HFFc6 (cell line): ENCODE results near the gene DPM2. TPM values are rescaled to one million over a fixed set of nuclear protein-coding genes. Genes with fewer than 3 reads are reported as not detected.

Source experiments
- DNase-seq: peaks from one replicate; pipeline ENCODE4 v3.0.0-alpha.2; 2018
- H3K27ac Mint-ChIP-seq: 2 replicates; pipeline ENCODE4 v1.8.0; 2020; ENCODE audit warnings: mild to moderate bottlenecking, mixed read lengths
- H3K27me3 Mint-ChIP-seq: 2 replicates; pipeline ENCODE4 v1.8.0; 2021; ENCODE audit warnings: mild to moderate bottlenecking, moderate library complexity, mixed read lengths; ENCODE audit not compliant: insufficient read depth
- H3K36me3 Mint-ChIP-seq: 2 replicates; pipeline ENCODE4 v1.8.0; 2021; ENCODE audit warnings: low read depth, mixed read lengths
- H3K4me1 Mint-ChIP-seq: 2 replicates; pipeline ENCODE4 v1.8.0; 2020; ENCODE audit warnings: low read depth, mixed read lengths
- H3K4me3 Mint-ChIP-seq: 2 replicates; pipeline ENCODE4 v1.8.0; 2020; ENCODE audit warnings: mild to moderate bottlenecking, moderate library complexity, mixed read lengths
- H3K9me3 Mint-ChIP-seq: 2 replicates; pipeline ENCODE4 v1.8.0; 2020; ENCODE audit warnings: mild to moderate bottlenecking, mixed read lengths
- total RNA-seq, 6 experiments: library from RNA; stranded (reverse); fragmentation: NEBNext Ultra II Directional; extraction: Animal tissue kit (Norgen Biotek cat#: 25700); gene quantifications; 2 replicates in 1 of 6; 3 replicates in 5 of 6; pipeline ENCODE4 v1.2.3, GENCODE V29; 2021
- TF ChIP-seq, protein P1 (sequence below): fragments of 200-600 bp; sonication (generic); IDR thresholded peaks from 2 replicates; pipeline ENCODE4 v1.5.0; 2021; ENCODE audit warnings: antibody characterized with exemption, mild to moderate bottlenecking

DPM2 gene
- total RNA-seq, 6 experiments from 2014 or later, result 42.5 to 49.6 (median 47.1) TPM

GRCh38 chr9:127981559-127982121 lies 44.0 kb upstream of the DPM2 start:
- H3K27ac Mint-ChIP-seq, result peak overlapping the region; percentile 94
- H3K4me3 Mint-ChIP-seq, result peak overlapping the region; percentile 91
- peaks cover 33% of the 10 kb centered on the region for H3K4me1 Mint-ChIP-seq
- no peaks in the 10 kb centered on the region for H3K36me3 Mint-ChIP-seq
- H3K27me3 Mint-ChIP-seq, result no peaks in the 10 kb centered on the region; the same call in 1 of the 2 replicates
- DNase-seq, result no peak
- TF ChIP-seq, protein P1, sequence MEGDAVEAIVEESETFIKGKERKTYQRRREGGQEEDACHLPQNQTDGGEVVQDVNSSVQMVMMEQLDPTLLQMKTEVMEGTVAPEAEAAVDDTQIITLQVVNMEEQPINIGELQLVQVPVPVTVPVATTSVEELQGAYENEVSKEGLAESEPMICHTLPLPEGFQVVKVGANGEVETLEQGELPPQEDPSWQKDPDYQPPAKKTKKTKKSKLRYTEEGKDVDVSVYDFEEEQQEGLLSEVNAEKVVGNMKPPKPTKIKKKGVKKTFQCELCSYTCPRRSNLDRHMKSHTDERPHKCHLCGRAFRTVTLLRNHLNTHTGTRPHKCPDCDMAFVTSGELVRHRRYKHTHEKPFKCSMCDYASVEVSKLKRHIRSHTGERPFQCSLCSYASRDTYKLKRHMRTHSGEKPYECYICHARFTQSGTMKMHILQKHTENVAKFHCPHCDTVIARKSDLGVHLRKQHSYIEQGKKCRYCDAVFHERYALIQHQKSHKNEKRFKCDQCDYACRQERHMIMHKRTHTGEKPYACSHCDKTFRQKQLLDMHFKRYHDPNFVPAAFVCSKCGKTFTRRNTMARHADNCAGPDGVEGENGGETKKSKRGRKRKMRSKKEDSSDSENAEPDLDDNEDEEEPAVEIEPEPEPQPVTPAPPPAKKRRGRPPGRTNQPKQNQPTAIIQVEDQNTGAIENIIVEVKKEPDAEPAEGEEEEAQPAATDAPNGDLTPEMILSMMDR, result no peak
- H3K9me3 Mint-ChIP-seq, result no peaks in the 10 kb centered on the region

GRCh38 chr9:127980706-127981558 lies 43.3 kb upstream of the DPM2 start, which contains the start of gene EEIG1:
TSS of gene EEIG1 (minus strand) at chr9:127980989. CDS start at chr9:127980137, 852 bp downstream.
- Mint-ChIP-seq H3K4me1 (peaks cover 33% of the 10 kb centered on the region), H3K4me3 (peak within 1 kb of the TSS; percentile 97), H3K9me3 (no peaks in the 10 kb centered on the region), H3K36me3 (no peaks in the 10 kb centered on the region), H3K27me3 (no peaks in the 10 kb centered on the region; the same call in 1 of the 2 replicates), H3K27ac (peak within 1 kb of the TSS; percentile 94)
- TF ChIP-seq, protein P1, result no peak
- peak; percentile 87 for DNase-seq

GRCh38 chr9:127980060-127980705 lies 42.5 kb upstream of the DPM2 start:
- Mint-ChIP-seq H3K4me1 (peaks cover 40% of the 10 kb centered on the region), H3K9me3 (no peaks in the 10 kb centered on the region), H3K27ac (peak overlapping the region; percentile 82), H3K4me3 (peak overlapping the region; percentile 97), H3K36me3 (no peaks in the 10 kb centered on the region), H3K27me3 (no peaks in the 10 kb centered on the region; the same call in 1 of the 2 replicates)
- TF ChIP-seq, protein P1, result no peak
- DNase-seq, result no peak

DNA sequence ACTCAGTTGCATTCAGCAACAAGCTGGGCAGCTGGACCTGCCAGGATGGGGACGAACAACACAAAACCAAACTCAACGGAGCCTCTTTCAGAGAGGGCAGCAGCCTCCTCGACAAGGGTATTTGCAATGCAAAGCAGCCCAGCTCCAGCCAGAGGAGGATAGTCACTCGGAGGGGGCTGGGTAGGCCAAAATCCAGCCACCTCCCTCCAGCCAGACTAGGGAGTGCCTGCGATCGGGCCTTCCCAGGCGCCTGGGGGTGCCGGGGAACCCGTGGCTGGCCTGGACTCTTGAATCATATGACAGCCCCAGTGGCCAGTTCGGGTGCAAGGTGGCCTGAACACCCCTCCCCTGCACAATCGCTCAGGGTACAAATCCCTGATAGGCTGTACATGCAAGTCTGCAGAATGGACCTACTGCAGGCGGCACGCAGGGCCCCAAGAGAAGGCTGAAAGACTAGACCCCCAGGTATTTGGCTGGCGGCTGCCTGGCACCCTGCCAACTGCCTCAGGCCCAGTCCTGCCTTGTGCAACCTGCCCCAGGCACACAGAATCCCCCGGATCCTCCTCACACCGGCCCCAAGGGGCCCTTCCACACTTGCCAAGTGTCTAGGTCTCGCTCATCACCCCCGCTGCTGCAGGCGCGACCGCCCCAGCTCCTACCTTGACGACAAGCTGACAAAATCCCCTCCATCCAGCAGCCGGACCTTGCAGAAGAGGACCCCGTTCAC lies 41.8 kb upstream of the DPM2 start:
- TF ChIP-seq, protein P1, result no peak
- Mint-ChIP-seq H3K36me3 (no peaks in the 10 kb centered on the region), H3K27me3 (no peaks in the 10 kb centered on the region; the same call in none of the 2 replicates), H3K4me1 (peaks cover 46% of the 10 kb centered on the region), H3K27ac (peak overlapping the region; percentile 82), H3K9me3 (no peaks in the 10 kb centered on the region), H3K4me3 (peak overlapping the region; percentile 97)
- DNase-seq, result peak; percentile 57

DNA sequence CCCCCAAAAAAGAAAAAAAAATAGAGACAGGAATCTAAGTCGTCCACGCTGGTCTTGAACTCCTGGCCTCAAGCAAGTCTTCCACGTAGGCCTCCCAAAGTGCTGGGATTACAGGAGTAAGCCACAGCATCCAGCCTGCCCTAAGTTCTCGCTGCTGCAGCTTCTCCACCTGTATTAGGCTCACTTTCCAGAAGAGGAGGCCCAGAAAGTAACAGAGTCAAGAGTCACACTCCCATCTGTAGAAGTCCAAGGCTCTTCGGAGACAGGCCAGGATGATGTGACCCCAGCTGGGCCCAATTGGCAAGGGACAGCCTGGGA lies 41.3 kb upstream of the DPM2 start:
- Mint-ChIP-seq H3K36me3 (no peaks in the 10 kb centered on the region), H3K4me3 (peak overlapping the region; percentile 97), H3K27ac (peak overlapping the region; percentile 82), H3K4me1 (peaks cover 51% of the 10 kb centered on the region), H3K9me3 (no peaks in the 10 kb centered on the region), H3K27me3 (no peaks in the 10 kb centered on the region; the same call in none of the 2 replicates)
- TF ChIP-seq, protein P1, result no peak
- no peak for DNase-seq
